ENCODE measurements around the gene IFNGR2.

Gene IFNGR2

GRCh38 chr21:33403786-33404585 is 773 bp downstream of the IFNGR2 start (continued):
- no peak for TF ChIP-seq BCL11B (tag by site-specific recombination; IDR thresholded peaks at IDR 0.05; ENCODE audit: low read depth)
- no peak for TF ChIP-seq PRDM6 (tag by site-specific recombination; IDR thresholded peaks at IDR 0.05)
- TF ChIP-seq ZBTB26 (tag by site-specific recombination; optimal IDR thresholded peaks at IDR 0.05): peak; percentile 82
- peak; percentile 48; the same call in 1 of the 2 replicates for TF ChIP-seq ZNF398 (tag by site-specific recombination; IDR thresholded peaks at IDR 0.05)
- peak; percentile 21; the same call in 1 of the 2 replicates for TF ChIP-seq ZNF2 (tag by site-specific recombination; IDR thresholded peaks at IDR 0.05)
- TF ChIP-seq ZNF335 (tag by site-specific recombination; conservative IDR thresholded peaks at IDR 0.05): peak; percentile 100
- peak; percentile 63 for TF ChIP-seq ZNF423 (tag by site-specific recombination; IDR thresholded peaks at IDR 0.05)
- peak; percentile 73 for TF ChIP-seq ZBTB17 (tag by site-specific recombination; IDR thresholded peaks at IDR 0.05)
- TF ChIP-seq ZBTB6 (tag by site-specific recombination; IDR thresholded peaks at IDR 0.05): peak; percentile 66; the same call in 1 of the 2 replicates
- 0 out of 2 replicates have a peak, but pooled peaks have one; percentile 52 for TF ChIP-seq OSR2 (tag by site-specific recombination; IDR thresholded peaks at IDR 0.05)
- peak; percentile 84 for TF ChIP-seq ZBTB10 (tag by site-specific recombination; IDR thresholded peaks at IDR 0.05)
- no peak for TF ChIP-seq SALL2 (tag by site-specific recombination; IDR thresholded peaks at IDR 0.05; ENCODE audit: borderline replicate concordance)
- peak; percentile 87; the same call in 1 of the 2 replicates for TF ChIP-seq ZBTB7A (tag by site-specific recombination; IDR thresholded peaks at IDR 0.05; ENCODE audit: low read depth)
- TF ChIP-seq ZNF791 (tag by site-specific recombination; IDR thresholded peaks at IDR 0.05): no peak
- TF ChIP-seq ZNF473 (tag by site-specific recombination; IDR thresholded peaks at IDR 0.05): no peak
- TF ChIP-seq ZNF571 (tag by site-specific recombination; IDR thresholded peaks at IDR 0.05): no peak
- peak; percentile 51 for TF ChIP-seq SP2 (tag by site-specific recombination; IDR thresholded peaks at IDR 0.05)
- TF ChIP-seq ZNF692 (tag by site-specific recombination; IDR thresholded peaks at IDR 0.05): 0 out of 2 replicates have a peak, but pooled peaks have one; percentile 37
- TF ChIP-seq ZNF394 (tag by site-specific recombination; IDR thresholded peaks at IDR 0.05; ENCODE audit: borderline replicate concordance): peak; percentile 45; the same call in 1 of the 2 replicates
- TF ChIP-seq ZBTB8A (tag by site-specific recombination; IDR thresholded peaks at IDR 0.05): peak; percentile 90
- peak; percentile 24 for TF ChIP-seq ZXDB (tag by site-specific recombination; IDR thresholded peaks at IDR 0.05)
- no peak for TF ChIP-seq ZBTB44 (tag by site-specific recombination; IDR thresholded peaks at IDR 0.05)
- peak; percentile 33; the same call in 1 of the 2 replicates for TF ChIP-seq ZFP37 (tag by site-specific recombination; IDR thresholded peaks at IDR 0.05)
- TF ChIP-seq ZNF701 (tag by site-specific recombination; IDR thresholded peaks at IDR 0.05): no peak
- TF ChIP-seq ZSCAN5A (tag by site-specific recombination; IDR thresholded peaks at IDR 0.05): peak; percentile 61; the same call in 1 of the 2 replicates
